Measurements from ENCODE around the gene SELL.

GRCh38 chr1:169724168-169724567 is 12.7 kb upstream of the SELL start:
- TF ChIP-seq CTCF (IDR thresholded peaks at IDR 0.05) (no peak), ZFX (IDR thresholded peaks at IDR 0.05; ENCODE audit: borderline replicate concordance) (no peak)

Data from 22Rv1 (cell line).